SHP77 (cell line): ENCODE measurements around the gene GLIS1.
A peak's percentile ranks its signal among the peaks of the same experiment; 100 is the strongest.

Source experiments
- DNase-seq, 2 experiments: peaks; one replicate each; lab custom pipeline; 2025; lab: John Stamatoyannopoulos, UW

GLIS1 gene

GRCh38 chr1:53617851-53618499 is 121.0 kb downstream of the GLIS1 start:
- DNase-seq: no peak

- DNase-seq: no peak
These were observed 121.6 kb downstream of the GLIS1 start for GRCh38 chr1:53617382-53617781.

- DNase-seq: no peak
These were observed 122.0 kb downstream of the GLIS1 start for GRCh38 chr1:53616927-53617326.

- no peak for DNase-seq
These were observed 122.5 kb downstream of the GLIS1 start for GRCh38 chr1:53616511-53616910.

GRCh38 chr1:53615101-53615500 is 123.9 kb downstream of the GLIS1 start:
- no peak for DNase-seq

- no peak for DNase-seq
These were observed 124.5 kb downstream of the GLIS1 start for GRCh38 chr1:53614231-53615021.

GRCh38 chr1:53608676-53609075 is 130.3 kb downstream of the GLIS1 start:
- no peak for DNase-seq

GRCh38 chr1:53608071-53608470 is 130.9 kb downstream of the GLIS1 start:
- DNase-seq: no peak

GRCh38 chr1:53606651-53607051 is 132.3 kb downstream of the GLIS1 start:
- no peak for DNase-seq

- DNase-seq: no peak
These were observed 132.8 kb downstream of the GLIS1 start for GRCh38 chr1:53606197-53606596.

GRCh38 chr1:53605181-53605580 is 133.8 kb downstream of the GLIS1 start:
- DNase-seq: no peak

GRCh38 chr1:53604291-53604919 is 134.6 kb downstream of the GLIS1 start:
- no peak for DNase-seq

GRCh38 chr1:53603431-53603830 is 135.5 kb downstream of the GLIS1 start:
- DNase-seq: no peak

GRCh38 chr1:53601867-53602775 is 136.8 kb downstream of the GLIS1 start:
- DNase-seq: no peak

- DNase-seq: no peak
These were observed 137.8 kb downstream of the GLIS1 start for GRCh38 chr1:53601031-53601745.

- DNase-seq: peak; percentile 15 to 37
These were observed 138.4 kb downstream of the GLIS1 start for GRCh38 chr1:53600561-53600960.

GRCh38 chr1:53600001-53600400 is 139.0 kb downstream of the GLIS1 start:
- no peak for DNase-seq

- DNase-seq: no peak
These were observed 139.5 kb downstream of the GLIS1 start for GRCh38 chr1:53599481-53599880.

- no peak for DNase-seq
These were observed 140.0 kb downstream of the GLIS1 start for GRCh38 chr1:53598966-53599365.

GRCh38 chr1:53595906-53596305 is 143.1 kb downstream of the GLIS1 start:
- no peak for DNase-seq

- no peak for DNase-seq
These were observed 144.4 kb downstream of the GLIS1 start for GRCh38 chr1:53594391-53595180.
